ENCODE data around the gene C11orf98.
"Not testable (repeated sequence)": the region's sequence is repeated elsewhere in the genome, so short reads cannot be mapped to it uniquely, and the experiment has no call there.

C11orf98 gene

GRCh38 chr11:62648967-62649364 lies 16.0 kb downstream of the C11orf98 start:
- DNase-seq: no peak

DNA sequence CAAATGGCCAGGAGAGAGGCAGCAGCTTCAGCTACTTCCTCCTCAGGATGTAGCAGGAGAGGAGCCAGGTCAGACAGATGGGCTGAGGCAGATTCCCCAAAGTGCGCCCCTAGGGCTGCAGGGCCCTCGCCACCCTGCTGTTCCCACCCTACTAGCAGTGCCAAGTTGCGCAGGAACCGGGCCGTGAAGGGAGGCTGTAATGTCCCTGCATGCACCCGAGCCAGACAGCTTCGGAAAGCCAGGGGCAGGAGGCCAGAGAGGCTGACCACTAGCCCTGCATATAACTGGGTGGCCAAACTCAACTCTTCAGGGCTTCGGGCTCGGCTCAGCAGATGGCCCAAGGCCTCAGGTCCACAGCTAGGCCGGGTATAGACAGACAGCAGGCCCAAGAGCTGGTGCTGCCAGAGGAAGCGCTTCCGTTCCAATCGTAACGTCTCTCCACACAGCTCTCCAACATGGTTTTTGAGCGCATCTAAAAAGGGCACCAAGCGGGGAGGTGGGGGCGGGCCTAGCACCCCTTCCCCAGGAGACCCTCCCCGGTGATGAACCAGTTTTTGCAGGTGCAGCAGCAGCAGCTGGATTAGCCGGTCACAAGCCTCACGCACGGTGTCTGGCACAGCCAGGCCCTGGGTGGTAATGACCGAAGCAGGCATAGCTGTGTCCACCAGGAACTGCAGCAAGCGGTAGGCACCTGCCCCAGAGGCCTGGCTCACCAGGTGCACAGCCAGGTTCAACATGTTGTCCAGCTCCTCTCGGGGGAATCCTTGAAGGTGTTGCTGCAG lies 16.6 kb downstream of the C11orf98 start:
- no peak for DNase-seq

GRCh38 chr11:62647609-62648005 lies 17.4 kb downstream of the C11orf98 start:
- no peak for DNase-seq

DNA sequence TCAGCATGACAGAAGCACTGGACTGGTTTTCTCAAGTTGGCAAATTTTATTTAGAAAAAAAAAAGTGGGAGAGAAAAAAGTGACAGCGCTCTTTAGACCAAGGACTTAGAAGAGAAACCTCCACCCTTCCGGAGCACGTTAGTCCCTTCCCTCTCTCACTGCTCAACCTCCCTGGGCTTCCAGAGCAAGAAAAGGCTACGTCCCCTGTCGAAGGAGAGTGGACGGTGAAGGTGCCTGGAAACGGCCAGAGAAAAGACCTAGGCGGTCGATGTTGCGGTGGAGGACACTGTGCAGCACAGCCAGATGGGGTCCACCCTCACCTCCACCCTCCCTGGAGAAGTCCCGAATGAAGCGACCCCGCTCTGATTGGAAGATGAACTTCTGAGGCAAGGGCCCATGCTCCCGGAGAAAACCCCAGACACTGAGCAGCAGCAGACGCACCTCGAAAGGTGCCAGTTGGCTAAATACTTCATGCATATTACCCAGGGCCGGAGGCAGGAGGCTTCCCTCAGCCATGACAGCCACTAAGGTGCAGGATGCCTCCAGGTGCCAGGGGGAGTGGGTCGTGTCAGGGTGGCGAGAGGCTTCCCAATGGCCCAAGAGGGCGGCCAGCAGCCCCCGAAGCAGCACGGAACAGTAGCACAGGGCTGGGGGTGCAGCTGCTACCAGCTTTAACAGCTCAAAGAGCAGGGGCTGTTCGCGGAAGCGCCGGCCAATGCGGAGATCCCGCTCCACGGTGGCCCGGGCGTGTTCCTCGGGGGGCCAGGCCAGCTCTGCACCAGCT lies 18.0 kb downstream of the C11orf98 start:
- no peak for DNase-seq

DNA sequence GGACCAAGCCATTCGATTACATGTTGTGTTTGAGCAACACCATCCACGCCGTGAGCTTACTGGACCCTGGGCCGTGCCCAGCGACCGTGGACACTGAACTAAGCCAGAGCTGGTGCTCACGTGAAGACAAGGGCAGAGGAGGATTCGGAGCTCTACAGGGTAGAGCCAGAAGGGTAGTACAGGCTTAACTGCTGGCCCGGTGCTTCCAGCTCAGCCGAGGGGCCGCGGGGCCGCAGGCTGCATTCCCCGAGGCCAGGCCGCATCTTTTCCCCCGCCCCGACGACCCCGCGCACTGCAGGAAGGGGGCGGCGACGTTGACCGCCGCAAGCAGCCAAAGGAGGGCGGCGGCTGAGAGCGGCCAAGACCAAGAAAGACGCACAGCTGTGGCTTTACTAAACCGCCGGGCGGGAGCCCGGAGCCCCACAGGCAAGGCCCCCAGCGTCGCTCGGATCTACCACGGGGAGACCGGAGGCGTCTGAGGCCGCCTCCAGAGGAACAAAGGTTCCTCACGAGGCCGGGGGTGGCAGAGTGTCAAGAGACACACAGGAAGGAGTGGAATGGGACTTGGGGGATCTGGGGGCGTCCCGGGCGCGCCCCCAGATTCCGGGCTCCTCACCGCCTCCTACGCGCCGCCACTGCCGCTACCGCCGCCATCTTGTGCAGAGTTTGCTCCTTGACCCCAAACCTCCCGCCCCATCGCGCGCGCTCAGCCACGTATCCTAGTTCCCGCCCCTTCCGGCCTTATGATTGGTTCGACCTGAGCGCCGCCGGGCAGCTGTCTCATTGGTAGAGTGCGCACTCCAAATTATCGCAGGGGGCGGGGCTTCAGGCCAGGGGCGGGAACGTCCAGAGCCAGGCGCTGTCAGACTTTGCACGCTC lies 18.8 kb downstream of the C11orf98 start, which contains the start of gene GANAB:
Gene GANAB (minus strand): TSS at position 668 of the 879 bp plus-strand sequence. CDS start 14 bp downstream, at position 654.
- peak; percentile 98 for DNase-seq

- no peak for DNase-seq
Measured at GRCh38 chr11:62645671-62645945, 19.4 kb downstream of the C11orf98 start.

GRCh38 chr11:62644220-62644619 lies 20.8 kb downstream of the C11orf98 start:
- no peak for DNase-seq

GRCh38 chr11:62632492-62632891 lies 32.5 kb downstream of the C11orf98 start:
- DNase-seq: no peak

- DNase-seq: no peak
Measured at GRCh38 chr11:62627713-62628112, 37.3 kb downstream of the C11orf98 start.

DNA sequence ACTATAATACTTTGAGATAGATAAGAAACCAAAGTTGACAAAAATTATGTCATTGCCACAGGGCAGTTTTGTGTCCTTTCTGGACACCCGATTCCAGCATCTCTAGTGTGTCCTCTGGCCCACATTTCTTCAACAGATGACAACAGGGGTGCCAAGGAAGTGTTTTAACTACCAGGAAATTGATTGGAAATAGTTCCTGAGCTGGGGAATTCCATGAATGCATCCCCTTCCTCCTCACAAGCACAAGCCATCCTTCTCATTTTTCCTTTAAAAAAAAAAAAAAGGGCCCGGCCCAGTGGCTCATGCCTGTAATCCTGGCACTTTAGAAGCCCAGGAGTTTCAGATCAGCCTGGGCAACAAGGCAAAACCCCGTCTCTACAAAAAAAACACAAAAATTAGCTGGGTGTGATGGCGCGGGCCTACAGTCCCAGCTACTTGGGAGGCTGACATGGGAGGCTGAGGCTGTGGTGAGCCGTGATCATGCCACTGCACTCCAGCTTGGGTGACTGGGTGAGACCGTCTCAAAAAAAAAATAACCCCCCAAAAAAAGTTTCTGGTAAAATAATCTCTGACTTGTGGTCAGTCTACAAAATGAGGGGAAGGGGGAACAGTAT lies 42.4 kb downstream of the C11orf98 start:
- DNase-seq: no peak

- peak; percentile 97 for DNase-seq
Measured at GRCh38 chr11:62621567-62622470, 43.2 kb downstream of the C11orf98 start, which contains the start of gene B3GAT3. B3GAT3 (minus strand) TSS chr11:62621986; CDS start chr11:62621947, 39 bp downstream.

DNA sequence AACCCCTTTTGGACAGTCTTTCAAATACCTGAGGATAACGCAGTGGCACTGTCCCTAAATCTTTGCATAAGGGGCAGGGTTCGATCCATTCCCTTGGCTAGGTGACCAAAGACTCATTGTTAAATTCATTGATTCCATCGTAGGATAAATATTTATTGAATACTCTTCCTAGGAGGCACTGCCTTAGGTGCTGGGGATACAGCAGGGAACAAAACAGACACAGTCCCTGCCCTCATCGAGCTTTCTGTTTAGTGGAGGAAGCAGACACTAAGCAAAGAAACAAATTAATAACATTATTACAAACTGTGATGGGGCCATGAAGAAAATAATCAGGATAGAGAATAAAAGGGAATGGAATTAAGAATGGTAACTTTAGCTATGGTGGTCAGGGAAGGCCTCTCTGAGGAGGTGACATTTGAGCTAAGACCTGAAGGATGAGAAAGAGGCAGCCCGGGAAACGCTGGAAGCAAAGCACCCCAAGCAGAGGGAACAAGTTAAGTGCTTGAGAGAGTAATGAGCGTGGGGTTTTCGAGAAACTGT lies 43.9 kb downstream of the C11orf98 start:
- DNase-seq: no peak

DNA sequence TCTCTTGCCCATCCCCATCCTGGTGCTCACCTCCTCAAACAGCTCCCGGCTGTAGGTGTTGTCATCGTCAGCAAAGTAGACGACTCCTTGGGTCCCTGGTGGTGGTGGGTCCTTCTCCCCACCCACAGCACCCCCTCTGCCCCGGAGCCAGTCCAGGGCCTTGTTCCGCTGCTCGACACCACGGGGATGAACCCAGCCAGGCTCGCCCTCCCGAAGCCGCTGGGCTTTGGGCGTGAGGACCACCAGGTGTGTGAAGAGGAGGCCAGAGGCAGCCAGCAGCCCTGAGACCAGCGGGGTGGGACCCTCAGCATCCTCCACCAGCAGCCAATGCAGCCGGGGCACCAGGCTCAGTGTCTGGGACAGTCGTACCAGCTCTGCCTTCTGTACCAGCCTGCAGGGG lies 48.1 kb downstream of the C11orf98 start:
- DNase-seq: not testable (repeated sequence)

DNA sequence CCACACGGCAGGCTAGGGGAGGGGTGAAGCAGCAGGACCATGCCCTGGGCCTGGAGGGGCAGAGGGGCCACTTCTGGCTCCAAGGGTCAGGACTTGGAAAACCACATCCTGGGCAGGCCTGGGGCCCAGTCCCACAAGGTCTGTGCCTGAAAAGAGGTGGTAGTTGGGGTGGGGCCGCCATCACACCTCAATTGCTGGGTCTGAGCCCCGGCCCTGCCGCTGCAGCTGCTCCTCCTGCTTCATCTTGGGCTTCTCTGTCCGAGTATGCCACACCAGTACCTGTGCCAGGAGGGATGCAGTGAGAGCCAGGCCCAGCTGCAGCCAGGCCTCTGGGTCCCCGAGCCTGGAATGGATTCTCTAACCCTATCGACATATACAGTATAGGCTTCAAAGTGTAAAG lies 49.5 kb downstream of the C11orf98 start:
- no peak for DNase-seq

- DNase-seq: no peak
Measured at GRCh38 chr11:62614275-62614674, 50.7 kb downstream of the C11orf98 start.

DNA sequence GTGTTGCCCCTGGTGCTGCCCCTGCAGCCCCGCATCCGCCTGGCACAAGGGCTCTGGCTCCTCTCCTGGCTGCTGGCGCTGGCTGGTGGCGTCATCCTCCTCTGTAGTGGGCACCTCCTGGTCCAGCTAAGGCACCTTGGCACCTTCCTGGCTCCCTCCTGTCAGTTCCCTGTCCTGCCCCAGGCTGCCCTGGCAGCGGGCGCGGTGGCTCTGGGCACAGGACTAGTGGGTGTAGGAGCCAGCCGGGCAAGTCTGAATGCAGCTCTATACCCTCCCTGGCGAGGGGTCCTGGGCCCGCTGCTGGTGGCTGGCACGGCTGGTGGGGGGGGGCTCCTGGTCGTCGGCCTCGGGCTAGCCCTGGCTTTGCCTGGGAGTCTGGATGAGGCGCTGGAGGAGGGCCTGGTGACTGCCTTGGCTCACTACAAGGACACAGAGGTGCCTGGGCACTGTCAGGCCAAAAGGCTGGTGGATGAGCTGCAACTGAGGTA lies 51.7 kb downstream of the C11orf98 start:
- no peak for DNase-seq

Measured in NCI-H1436 (cell line).